GM21786 (cell line): ENCODE data around the gene OAT.
"Not testable (repeated sequence)": the region's sequence is repeated elsewhere in the genome, so short reads cannot be mapped to it uniquely, and the experiment has no call there.

ENCODE experiments used
- ATAC-seq: cut with Tn5 transposase; IDR thresholded peaks from one replicate; pipeline ENCODE4 v1.9.1; 2021; ENCODE audit not compliant: unreplicated experiment

The OAT gene

DNA sequence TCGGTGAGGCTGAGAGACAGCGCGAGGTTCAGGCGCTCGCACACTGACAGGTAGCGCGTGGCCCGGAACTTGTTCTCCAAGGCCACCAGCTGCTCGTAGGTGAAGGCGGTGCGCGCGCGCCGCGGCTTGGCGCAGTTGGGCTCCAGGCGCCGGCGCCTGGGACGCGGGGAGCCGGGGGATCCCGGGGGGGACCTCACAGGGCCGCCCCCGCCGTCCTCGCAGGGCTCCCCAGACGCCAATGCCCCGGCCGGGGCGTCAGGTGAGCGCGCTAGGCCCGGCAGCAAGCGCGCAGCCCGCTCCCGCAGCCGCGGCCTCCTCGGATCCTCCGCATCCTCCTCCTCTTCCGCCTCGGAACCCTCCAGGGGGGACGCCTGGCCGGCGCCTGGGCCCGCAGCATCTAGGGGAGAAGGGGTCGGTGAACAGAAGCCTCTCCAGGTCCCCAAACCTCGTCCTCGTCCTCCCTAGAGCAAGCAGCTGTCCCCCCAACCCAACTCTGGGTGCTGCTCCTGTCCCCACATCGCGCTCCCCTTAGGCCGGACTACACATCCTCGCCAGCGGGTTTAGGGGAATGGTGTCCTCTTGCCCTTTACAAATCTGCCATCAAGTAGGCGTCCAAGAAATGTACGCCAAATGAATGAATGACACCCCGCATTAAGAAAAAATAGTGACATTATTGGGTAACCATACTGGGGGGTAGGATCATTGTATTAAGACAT, 29.2 kb upstream of the OAT start:
- ATAC-seq = no peak

- no peak for ATAC-seq
These were observed 28.4 kb upstream of the OAT start for GRCh38 chr10:124446830-124447750.

DNA sequence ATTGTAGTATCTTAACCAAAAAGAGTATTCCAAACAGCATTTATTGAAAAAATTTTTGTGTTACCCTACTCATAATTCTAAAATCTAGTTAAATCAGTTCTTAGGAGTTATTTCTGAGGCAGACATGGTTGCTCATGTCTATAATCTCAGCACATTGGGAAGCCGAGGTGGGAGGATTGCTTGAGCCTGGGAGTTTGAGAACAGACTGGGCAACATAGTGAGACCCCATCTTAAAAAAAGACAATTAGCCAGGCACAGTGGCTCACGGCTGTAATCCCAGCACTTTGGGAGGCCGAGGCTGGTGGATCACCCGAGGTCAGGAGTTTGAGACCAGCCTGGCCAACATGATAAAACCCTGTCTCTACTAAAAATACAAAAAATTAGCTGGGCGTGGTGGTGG, 23.0 kb upstream of the OAT start:
- ATAC-seq = not testable (repeated sequence)

DNA sequence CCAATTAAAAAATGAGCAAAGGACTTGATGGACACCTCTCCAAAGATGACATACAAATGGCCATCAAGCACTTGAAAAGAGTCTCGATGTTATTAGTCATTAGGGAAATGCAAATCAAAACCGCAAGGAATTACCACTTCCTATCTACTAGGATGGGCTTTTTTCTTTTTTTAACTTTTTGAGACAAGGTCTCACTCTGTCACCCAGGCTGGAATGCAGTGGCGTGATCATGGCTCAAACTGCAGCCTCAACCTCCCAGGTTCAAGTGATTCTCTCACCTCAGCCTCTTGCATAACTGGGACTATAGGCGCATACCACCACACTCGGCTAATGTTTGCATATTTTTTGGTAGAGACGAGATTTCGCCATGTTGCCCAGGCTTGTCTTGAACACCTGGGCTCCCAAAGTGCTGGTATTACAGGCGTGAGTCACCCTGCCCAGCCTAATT, 17.5 kb upstream of the OAT start:
- ATAC-seq = peak; percentile 71

DNA sequence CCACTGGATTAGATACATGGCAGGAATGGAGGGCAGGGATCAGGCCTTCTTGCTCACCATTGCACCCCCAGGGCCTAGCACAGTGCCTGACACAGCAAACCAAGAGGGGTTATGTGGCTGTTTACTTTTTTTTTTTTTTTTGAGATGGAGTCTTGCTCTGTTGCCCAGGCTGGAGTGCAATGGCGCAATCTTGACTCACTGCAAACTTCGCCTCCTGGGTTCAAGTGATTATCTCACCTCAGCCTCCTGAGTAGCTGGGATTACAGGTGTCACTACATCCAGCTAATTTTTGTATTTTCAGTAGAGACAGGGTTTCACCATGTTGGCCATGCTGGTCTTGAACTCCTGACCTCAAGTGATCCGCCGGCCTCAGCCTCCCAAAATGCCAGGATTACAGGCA, 17.0 kb upstream of the OAT start:
- not testable (repeated sequence) for ATAC-seq

GRCh38 chr10:124433461-124433860, 14.7 kb upstream of the OAT start:
- no peak for ATAC-seq

GRCh38 chr10:124430077-124430476, 11.4 kb upstream of the OAT start:
- ATAC-seq = no peak

DNA sequence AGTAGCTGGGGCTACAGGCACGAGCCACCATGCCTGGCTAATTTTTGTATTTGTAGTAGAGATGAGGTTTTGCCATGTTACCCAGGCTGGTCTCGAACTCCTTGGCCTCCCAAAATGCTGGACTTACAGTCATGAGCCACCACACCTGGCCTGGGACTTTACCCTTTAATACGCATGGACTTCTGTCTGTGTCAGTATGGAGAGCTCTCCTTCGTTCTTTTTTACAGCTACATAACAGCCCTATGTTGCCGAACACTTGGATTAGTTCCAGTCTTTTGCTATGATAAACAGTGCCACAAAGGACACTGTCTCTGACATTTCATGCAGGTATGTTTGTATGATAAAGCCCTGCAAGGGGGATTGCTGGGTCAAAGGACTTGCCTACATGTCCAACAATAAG, 10.9 kb upstream of the OAT start:
- ATAC-seq = no peak

GRCh38 chr10:124428207-124428777, 9.6 kb upstream of the OAT start:
- ATAC-seq = no peak

- no peak for ATAC-seq
These were observed 6.7 kb upstream of the OAT start for GRCh38 chr10:124425227-124425962.

GRCh38 chr10:124423813-124424212, 5.1 kb upstream of the OAT start:
- ATAC-seq = no peak

DNA sequence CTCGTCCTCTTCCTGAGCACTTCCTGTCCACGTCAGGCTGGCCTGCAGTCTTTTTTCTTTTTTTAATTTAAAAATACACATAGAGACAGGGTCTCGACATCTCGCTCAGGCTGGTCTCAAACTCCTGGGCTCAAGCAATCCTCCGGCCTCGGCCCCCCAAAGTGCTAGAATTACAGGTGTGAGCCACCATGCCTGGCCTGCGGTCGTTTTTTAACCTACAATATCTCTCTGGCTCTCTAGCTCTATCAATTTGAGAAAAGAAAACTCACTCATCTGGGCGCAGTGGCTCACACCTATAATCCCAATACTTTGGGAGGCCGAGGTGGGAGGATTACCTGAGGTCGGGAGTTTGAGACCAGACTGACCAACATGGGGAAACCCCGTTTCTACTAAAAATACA, 4.0 kb upstream of the OAT start:
- ATAC-seq = no peak

DNA sequence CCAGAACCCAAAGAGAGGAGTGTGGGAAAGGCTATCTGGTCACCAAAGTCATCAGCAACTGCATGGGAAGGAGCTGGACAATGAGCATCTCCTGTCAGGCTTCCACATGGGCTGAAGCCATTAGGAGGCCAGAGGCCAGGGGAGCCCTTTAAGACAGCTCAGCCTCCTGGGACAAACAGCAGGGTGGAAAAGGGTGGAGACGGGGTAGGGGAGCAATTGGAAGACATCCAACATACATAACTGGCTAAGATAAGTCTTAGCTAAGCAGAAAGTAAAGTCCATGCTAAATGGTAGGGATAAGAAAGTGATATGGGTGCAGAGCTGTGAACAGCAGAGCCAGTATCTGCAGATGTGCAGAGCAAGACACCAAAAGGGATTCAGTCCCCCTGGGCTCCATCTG, 1.5 kb upstream of the OAT start:
- ATAC-seq = no peak

DNA sequence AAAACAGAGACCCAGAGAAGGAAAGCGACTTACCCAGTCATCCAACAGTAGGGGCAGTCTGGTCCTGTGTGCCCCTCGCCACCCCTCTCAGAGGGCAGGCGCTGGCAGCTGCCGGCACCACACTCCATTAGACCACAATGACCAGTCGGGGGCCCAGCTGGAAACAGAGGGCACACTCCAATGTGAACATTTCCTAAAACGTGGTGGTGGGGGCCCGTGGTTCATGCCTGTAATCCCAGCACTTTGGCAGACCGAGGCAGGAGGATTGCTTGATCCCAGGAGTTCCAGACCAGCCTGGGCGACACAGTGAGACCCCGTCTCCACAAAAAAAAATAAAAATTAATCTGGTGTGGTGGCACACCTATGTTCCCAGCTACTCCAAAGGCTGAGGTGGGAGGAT, 912 bp upstream of the OAT start:
- no peak for ATAC-seq

GRCh38 chr10:124417895-124418725, 613 bp downstream of the OAT start:
- ATAC-seq = no peak

GRCh38 chr10:124416733-124417132, 2.0 kb downstream of the OAT start:
- no peak for ATAC-seq

- no peak for ATAC-seq
These were observed 3.5 kb downstream of the OAT start for GRCh38 chr10:124415210-124415609.

DNA sequence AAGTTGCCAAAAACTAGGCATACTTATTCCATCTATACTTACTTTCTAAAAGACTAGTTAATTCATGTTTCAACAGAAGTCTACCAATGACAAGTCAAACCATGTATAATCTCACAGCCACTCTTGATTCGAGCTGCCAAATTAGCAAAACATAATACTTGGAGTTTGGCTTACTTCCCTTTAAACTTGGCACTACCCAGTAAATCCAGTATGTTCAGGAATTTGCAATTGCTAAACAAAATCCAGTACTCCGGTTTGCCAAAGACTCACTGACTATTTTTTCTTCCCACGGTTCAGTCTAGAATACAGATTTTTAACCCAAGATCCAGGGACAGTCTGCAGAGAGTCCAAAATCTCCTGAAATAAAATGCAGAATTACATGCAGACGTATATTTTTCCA, 4.6 kb downstream of the OAT start:
- ATAC-seq = no peak

GRCh38 chr10:124409696-124410095, 9.0 kb downstream of the OAT start:
- no peak for ATAC-seq

- no peak for ATAC-seq
These were observed 10.4 kb downstream of the OAT start for GRCh38 chr10:124408357-124408756.
